MM.1S (cell line): Measurements from ENCODE around the gene SERPINE2.

Experiments used
- CTCF ChIP-seq: fragments of 300-600 bp; sonication (generic); IDR thresholded peaks from 2 replicates; pipeline ENCODE4 v1.5.1; 2016; ENCODE audit warnings: antibody characterized with exemption, low read length, mixed read lengths
- EZH2phosphoT487 ChIP-seq: fragments of 300-600 bp; sonication (generic); IDR thresholded peaks from 2 replicates; pipeline ENCODE4 v1.6.1; 2018; ENCODE audit warnings: antibody characterized with exemption, low read length

GRCh38 chr2:224017957-224018356 is 21.1 kb downstream of the SERPINE2 start:
- TF ChIP-seq CTCF (no peak), EZH2phosphoT487 (no peak)
